ENCODE data around the gene FNDC3A. TPM values are rescaled to one million over a fixed set of nuclear protein-coding genes. Genes with fewer than 3 reads are reported as not detected.

The FNDC3A gene
- total and polyA plus RNA-seq, 9 of the 15 experiments (the other 6 are each of a cell fraction or from before 2014, with no cell fraction given): 4.1 to 22.0 (median 13.5) TPM

- ChIA-PET CTCF (ENCODE audit: low intra/inter-chr PET ratio) (no interaction called here), POLR2A (interaction anchor here (0.6 to 2.1 kb wide), 3 partner anchors 9 to 233 kb away, joined by 3 to 5 read pairs (median 3); no protein-coding TSS in a partner anchor)
- ATAC-seq (no peak), DNase-seq (ENCODE audit: extremely low read depth in 1 of 4, low spot score in 3 of 4) (no peak), FAIRE-seq (no peak)
- peaks cover 28% of the 10 kb centered on the region; the same call in 1 of the 3 replicates for H3K36me3 ChIP-seq (ENCODE audit: control insufficient read depth, insufficient read depth, low read length)
- H3K4me1 ChIP-seq (replicated peaks in 1 of 2; ENCODE audit: control insufficient read depth in 2 of 2, insufficient read depth in 2 of 2, low read length in 2 of 2): peaks cover 0 to 3% of the 10 kb centered on the region in 2 experiments; a peak in 2 of 5 replicates
- no peak overlapping the region for H3K4me2 ChIP-seq (ENCODE audit: insufficient read depth, low read length)
- intact Hi-C loops (cut with micrococcal nuclease) (no loop called here), in situ Hi-C loops (cut with MboI) (no loop called here)
- H3K9ac ChIP-seq (ENCODE audit: insufficient read depth in 1 of 2, low read depth in 2 of 2, low read length in 2 of 2): no peak overlapping the region
- BruUV-seq (replicated peaks): no TSS peak
- WGBS (ENCODE audit: insufficient coverage, low coverage, missing lambda C conversion rate): 68% methylated on average over 2 of the region's 5 CpGs
- H2AFZ ChIP-seq (ENCODE audit: low read depth, low read length): no peak overlapping the region
- H3K9me3 ChIP-seq (replicated peaks; ENCODE audit: control insufficient read depth, insufficient read depth, low read depth, low read length): no peaks in the 10 kb centered on the region
- H3K79me2 ChIP-seq (ENCODE audit: control insufficient read depth, insufficient read depth, low read length): peaks cover 12% of the 10 kb centered on the region; the same call in 2 of the 3 replicates
- H3K9me1 ChIP-seq (ENCODE audit: control insufficient read depth, insufficient read depth, low read length): no peaks in the 10 kb centered on the region
- H3K27ac ChIP-seq (ENCODE audit: extremely low read depth, low read depth, low read length): no peak overlapping the region
- H3K4me3 ChIP-seq: no peak overlapping the region
- no peaks in the 10 kb centered on the region for H4K20me1 ChIP-seq (replicated peaks; ENCODE audit: control insufficient read depth, insufficient read depth, low read length)
- no peak for TF ChIP-seq PRMT5 (CRISPR knock-in tag; IDR thresholded peaks at IDR 0.05)
- TF ChIP-seq TFE3 (CRISPR knock-in tag; IDR thresholded peaks at IDR 0.05): no peak
- TF ChIP-seq EZH2 (IDR thresholded peaks at IDR 0.05; ENCODE audit: borderline replicate concordance, low read depth, low read length): no peak
- no peak for TF ChIP-seq SLC30A9 (CRISPR knock-in tag; IDR thresholded peaks at IDR 0.05)
- no peak for TF ChIP-seq CSDE1 (IDR thresholded peaks at IDR 0.05)
- TF ChIP-seq ZNF140 (CRISPR knock-in tag; IDR thresholded peaks at IDR 0.05): no peak
- TF ChIP-seq NR2F6 (CRISPR knock-in tag; IDR thresholded peaks at IDR 0.05): no peak
- TF ChIP-seq FOXA3 (CRISPR knock-in tag; conservative IDR thresholded peaks at IDR 0.05 in 1 of 2, IDR thresholded peaks at IDR 0.05 in 1 of 2): no peak
- no peaks in the 10 kb centered on the region for H3K27me3 ChIP-seq (ENCODE audit: control insufficient read depth in 2 of 2, insufficient read depth in 2 of 2, low read length in 2 of 2)
Observed at GRCh38 chr13:49251326-49251725, 275.6 kb downstream of the FNDC3A start.
